ENCODE measurements around the gene HMGXB3.

HMGXB3 gene

GRCh38 chr5:149959406-149960236, 40.9 kb upstream of the HMGXB3 start:
- no peak for DNase-seq (ENCODE audit: low read depth)
- H3K4me3 ChIP-seq (ENCODE audit: low read length) = peak overlapping the region; percentile 69
- TF ChIP-seq CTCF (conservative IDR thresholded peaks at IDR 0.05; ENCODE audit: low read depth, low read length) = peak; percentile 64

- no peak for TF ChIP-seq CTCF (conservative IDR thresholded peaks at IDR 0.05; ENCODE audit: low read depth, low read length)
- peak; percentile 92 for DNase-seq (ENCODE audit: low read depth)
- H3K4me3 ChIP-seq (ENCODE audit: low read length) = peak within 1 kb of the TSS; percentile 69
Observed at GRCh38 chr5:149960272-149961185, 40.0 kb upstream of the HMGXB3 start, which contains the start of gene SLC26A2. Gene SLC26A2, plus strand, starts transcription at chr5:149960758. Its CDS starts 16,895 bp downstream, at chr5:149977653.

GRCh38 chr5:149961186-149961685, 39.3 kb upstream of the HMGXB3 start:
- no peak for DNase-seq (ENCODE audit: low read depth)
- TF ChIP-seq CTCF (conservative IDR thresholded peaks at IDR 0.05; ENCODE audit: low read depth, low read length) = no peak
- peak overlapping the region; percentile 69 for H3K4me3 ChIP-seq (ENCODE audit: low read length)

- TF ChIP-seq CTCF (conservative IDR thresholded peaks at IDR 0.05; ENCODE audit: low read depth, low read length) = peak; percentile 72
- no peak overlapping the region for H3K4me3 ChIP-seq (ENCODE audit: low read length)
- no peak for DNase-seq (ENCODE audit: low read depth)
Observed at GRCh38 chr5:149961957-149962409, 38.6 kb upstream of the HMGXB3 start.

- DNase-seq (ENCODE audit: low read depth) = no peak
- no peak overlapping the region for H3K4me3 ChIP-seq (ENCODE audit: low read length)
- no peak for TF ChIP-seq CTCF (conservative IDR thresholded peaks at IDR 0.05; ENCODE audit: low read depth, low read length)
Observed at GRCh38 chr5:149962601-149963300, 37.8 kb upstream of the HMGXB3 start.

- no peak for TF ChIP-seq CTCF (conservative IDR thresholded peaks at IDR 0.05; ENCODE audit: low read depth, low read length)
- DNase-seq (ENCODE audit: low read depth) = no peak
- no peak overlapping the region for H3K4me3 ChIP-seq (ENCODE audit: low read length)
Observed at GRCh38 chr5:149963729-149964128, 36.8 kb upstream of the HMGXB3 start.
